GM18505 (cell line): ENCODE data around the gene LMAN2.
"Not testable (repeated sequence)": the region's sequence is repeated elsewhere in the genome, so short reads cannot be mapped to it uniquely, and the experiment has no call there.

ENCODE experiments used
- ATAC-seq: cut with Tn5 transposase; IDR thresholded peaks from one replicate; pipeline ENCODE4 v1.9.1; 2021; ENCODE audit not compliant: unreplicated experiment
- POLR2A ChIP-seq: IDR thresholded peaks from 4 replicates; pipeline ENCODE4 v1.6.1; 2011; ENCODE audit warnings: borderline replicate concordance; ENCODE audit not compliant: insufficient read depth, insufficient read length; ENCODE audit errors: extremely low read depth

The LMAN2 gene

GRCh38 chr5:177355868-177356168 is 4.3 kb upstream of the LMAN2 start:
- ATAC-seq: no peak
- TF ChIP-seq POLR2A: no peak

DNA sequence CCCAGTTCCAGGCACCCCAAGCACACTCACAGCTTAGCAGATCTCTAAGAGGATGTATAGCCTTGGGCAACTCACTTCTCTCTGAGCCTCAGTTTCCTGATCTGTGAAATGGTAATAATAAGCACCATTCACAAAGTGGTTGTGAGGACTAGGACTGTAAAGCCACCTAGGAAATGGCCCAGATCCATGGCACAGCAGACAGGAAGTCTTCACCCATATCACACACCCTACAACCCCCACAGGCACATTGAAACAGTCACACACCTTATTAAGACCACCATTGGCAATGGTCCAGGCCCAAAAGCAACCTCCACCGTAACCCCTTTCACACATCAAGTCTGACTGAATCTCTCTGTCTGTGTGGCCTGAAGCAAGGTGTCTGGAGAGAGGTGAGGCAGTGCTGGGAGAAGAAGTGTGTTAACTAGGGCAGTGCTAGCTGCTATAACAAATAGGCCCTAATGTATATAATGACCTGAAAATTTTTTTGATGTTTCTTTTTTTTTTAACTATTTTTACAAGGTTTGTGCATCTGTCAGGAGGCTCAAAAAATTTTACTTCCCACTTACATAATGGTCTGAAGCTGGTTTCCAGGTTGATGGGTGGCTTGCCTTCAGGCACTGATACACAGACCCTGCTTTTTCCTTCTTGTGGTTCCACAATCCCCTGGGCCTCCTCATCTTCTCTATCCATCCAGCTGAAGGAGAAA is 3.8 kb upstream of the LMAN2 start:
- no peak for ATAC-seq

GRCh38 chr5:177354711-177355110 is 3.2 kb upstream of the LMAN2 start:
- TF ChIP-seq POLR2A: no peak
- no peak for ATAC-seq

More for the DNA sequence above, 3.8 kb upstream of the LMAN2 start:
- no peak for TF ChIP-seq POLR2A

- ATAC-seq: no peak
- no peak for TF ChIP-seq POLR2A
Observed at GRCh38 chr5:177354256-177354655, 2.8 kb upstream of the LMAN2 start.

GRCh38 chr5:177353093-177353492 is 1.6 kb upstream of the LMAN2 start:
- no peak for TF ChIP-seq POLR2A
- no peak for ATAC-seq

DNA sequence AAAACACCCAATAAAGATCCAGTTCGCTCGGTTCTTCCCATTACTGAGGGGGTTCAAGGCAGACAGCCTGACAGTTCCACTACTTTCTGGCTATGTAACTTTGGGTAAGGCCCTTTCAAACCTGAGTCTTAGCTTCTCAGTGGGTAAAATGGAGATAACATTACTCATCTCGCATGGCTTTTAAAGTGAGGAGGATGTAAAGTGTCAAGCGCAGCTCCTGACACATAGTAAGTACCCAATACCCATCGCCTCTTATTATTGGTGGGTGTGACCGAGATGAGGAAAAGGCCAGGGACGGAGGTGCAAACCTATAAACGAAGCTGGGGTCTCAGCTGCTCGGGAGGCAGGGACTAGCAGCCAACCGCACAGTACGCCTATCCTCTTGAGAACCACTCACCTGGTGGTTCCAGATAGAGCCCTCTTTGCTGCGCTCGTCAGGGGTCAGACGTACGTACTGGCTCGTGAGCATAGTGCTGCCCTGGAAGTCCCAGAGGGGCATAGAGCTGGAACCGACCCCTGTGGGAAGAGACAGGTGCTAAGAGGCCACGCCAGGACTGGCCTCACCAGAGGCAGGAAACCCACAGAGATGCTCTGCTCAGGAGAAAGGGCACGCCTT is 584 bp downstream of the LMAN2 start:
- ATAC-seq: peak; percentile 2
- no peak for TF ChIP-seq POLR2A

- no peak for TF ChIP-seq POLR2A
- no peak for ATAC-seq
Observed at GRCh38 chr5:177349762-177350161, 1.7 kb downstream of the LMAN2 start.

DNA sequence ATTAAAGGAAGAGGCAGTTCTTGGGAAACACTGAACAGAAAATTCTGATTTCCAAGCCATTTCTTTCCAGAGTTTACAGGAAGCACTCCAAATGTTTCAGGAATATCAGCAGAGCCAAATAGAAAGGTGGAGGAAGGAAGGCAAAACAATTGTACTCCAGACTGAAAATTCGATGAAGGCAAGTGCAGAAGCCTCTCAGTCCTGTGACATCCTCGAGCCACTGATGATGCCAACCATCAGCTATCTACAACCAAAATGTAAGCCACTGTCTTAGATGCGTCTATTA is 2.2 kb downstream of the LMAN2 start:
- no peak for TF ChIP-seq POLR2A
- ATAC-seq: no peak

DNA sequence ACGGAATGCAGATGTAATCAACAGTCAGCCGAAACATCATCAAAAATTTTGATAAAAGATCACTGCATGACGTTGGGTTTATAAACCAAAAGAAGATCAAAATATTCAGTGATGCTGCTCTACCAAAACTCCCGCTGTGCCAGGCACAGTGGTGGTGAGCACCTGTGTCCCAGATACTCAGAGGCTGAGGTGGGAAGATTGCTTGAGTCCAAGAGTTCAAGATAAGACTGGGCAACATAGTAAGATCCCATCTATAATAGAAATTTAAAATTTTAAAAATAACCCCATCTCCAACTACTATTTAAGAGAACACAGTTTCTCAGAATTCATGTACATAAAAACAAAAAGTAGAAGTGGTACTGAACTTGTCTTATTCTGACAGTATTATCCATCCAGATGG is 3.8 kb downstream of the LMAN2 start:
- TF ChIP-seq POLR2A: no peak
- no peak for ATAC-seq

DNA sequence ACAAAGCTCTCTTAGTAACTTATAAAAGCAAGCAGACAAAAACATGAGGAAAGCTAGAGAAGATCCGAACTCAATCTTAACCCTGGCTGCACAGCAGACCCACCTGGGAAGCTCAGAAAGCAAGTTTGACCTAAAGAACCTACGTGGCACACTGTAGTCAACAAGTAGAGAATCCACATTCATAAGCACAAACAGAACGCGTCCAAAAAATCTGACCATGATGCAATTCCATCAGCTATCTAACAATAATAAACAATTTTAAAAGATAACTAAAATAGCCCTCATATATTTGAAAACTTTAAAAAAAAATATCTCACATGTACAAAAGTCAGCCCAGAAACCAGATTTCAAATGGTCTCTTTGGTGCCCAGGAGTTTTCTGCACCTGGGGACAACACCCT is 4.6 kb downstream of the LMAN2 start:
- no peak for ATAC-seq
- TF ChIP-seq POLR2A: no peak

DNA sequence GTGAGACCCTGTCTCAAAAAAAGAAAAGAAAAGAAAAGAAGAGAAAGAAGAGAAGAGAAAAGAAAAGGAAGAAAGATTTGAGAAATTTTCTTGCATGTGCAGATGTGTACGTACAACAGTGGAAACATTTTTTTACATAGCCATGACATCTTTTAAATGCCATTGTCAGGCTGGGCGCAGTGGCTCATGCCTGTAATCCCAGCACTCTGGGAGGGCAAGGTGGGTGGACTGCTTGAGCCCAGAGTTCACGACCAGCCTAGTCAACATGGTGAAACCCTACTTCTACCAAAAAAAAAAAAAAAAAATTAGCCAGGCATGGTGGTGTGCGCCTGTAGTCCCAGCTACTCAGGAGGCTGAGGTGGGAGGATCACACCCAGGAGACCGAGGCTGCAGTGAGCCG is 6.6 kb downstream of the LMAN2 start:
- no peak for ATAC-seq
- no peak for TF ChIP-seq POLR2A

- TF ChIP-seq POLR2A: no peak
Observed at GRCh38 chr5:177343777-177344176, 7.7 kb downstream of the LMAN2 start.

GRCh38 chr5:177343000-177343399 is 8.5 kb downstream of the LMAN2 start:
- ATAC-seq: not testable (repeated sequence)

More at GRCh38 chr5:177343777-177344176, 7.7 kb downstream of the LMAN2 start:
- ATAC-seq: no peak

DNA sequence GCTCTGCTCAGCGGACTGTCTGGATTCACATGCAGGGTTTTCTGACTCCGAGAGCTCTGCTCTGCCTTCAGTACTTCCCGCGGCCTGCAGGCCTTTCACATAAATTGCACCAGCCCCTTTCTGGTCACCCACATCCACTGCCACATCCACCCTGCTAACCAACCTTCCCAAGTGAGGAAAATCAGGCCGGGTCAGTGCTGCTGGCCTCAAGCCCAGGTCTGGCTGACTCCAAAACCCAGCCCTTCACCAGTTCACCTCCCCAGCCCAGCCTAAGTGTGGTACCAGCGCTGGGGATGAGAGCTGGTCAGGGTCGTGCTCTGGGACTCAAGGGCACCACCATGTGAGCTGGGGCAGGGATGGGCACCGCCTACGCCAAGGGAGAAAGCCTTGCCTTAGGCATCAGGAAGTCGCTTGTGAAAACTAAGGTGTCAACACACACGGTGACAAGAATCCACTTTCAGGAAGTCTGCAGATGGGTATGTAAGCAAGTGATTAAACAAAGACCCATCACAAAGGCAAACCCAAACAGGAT is 12.3 kb downstream of the LMAN2 start:
- ATAC-seq: no peak
- TF ChIP-seq POLR2A: no peak

DNA sequence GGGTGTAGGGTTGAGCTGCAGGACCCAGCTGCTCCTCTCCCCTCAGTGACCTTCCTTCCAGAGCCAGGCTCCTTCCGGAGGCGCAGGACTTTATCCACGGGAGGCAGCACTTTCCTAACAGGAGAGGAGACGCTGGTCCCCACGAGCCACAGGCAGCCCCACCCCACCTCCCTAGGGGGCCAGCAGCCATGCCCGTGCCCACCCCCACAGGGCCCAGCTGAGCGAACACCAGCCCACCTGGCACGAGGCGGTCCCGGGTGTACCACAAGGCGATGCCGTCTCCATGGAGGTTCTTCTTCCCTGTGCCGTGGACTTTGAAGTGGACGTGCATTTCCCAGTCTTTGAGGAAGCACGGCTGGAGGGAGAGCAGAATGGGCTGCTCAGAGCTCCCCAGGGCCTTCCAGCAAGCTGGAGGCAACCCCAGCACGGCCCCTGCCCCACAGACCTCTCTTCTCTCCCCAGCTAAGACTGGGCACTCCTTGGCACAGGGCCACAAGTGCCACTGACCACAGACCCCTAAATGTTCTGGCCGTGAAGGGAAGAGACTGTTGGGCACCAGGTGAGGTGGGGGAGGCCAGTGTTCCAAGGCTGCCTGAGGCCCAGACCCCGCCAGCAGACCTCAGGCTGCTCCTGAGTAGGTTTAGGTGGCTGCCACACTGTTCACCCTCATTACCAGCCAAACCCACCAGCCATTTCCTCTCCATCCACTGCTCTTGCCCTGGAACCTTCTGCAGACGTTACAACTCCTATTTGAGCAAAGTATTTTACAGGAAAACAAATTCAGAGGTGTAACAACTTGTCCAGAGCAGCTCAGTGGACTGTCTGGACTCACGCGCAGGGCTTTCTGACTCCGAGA is 13.0 kb downstream of the LMAN2 start:
- no peak for TF ChIP-seq POLR2A
- ATAC-seq: no peak
